Astrocyte of the hippocampus (primary cell): ENCODE data around the gene TCEANC.
"Not testable (repeated sequence)": the region's sequence is repeated elsewhere in the genome, so short reads cannot be mapped to it uniquely, and the experiment has no call there.

ENCODE experiments used
- DNase-seq: peaks from one replicate; pipeline ENCODE4 v3.0.0; 2011; ENCODE audit warnings: low read depth, low spot score

Gene TCEANC

DNA sequence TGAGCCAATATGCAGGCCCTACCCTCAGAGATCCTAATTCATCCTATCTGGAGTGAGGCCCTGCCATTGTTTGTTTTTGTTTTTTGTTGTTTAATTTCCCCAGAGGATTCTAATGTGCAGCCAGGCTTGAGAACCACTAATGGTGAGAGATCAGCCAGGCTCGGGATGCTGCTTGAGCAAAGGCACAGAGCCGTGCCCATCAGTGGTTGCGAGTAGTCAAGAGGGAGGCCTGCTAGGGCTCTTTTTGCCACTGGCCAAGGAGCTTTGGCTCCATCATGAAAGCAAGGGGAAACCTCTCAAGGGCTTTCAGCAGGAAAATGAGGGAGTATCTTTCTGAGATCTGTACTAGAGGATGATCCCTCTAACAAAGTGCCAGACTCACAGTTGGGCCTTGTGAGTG is 2.7 kb downstream of the TCEANC start:
- no peak for DNase-seq

DNA sequence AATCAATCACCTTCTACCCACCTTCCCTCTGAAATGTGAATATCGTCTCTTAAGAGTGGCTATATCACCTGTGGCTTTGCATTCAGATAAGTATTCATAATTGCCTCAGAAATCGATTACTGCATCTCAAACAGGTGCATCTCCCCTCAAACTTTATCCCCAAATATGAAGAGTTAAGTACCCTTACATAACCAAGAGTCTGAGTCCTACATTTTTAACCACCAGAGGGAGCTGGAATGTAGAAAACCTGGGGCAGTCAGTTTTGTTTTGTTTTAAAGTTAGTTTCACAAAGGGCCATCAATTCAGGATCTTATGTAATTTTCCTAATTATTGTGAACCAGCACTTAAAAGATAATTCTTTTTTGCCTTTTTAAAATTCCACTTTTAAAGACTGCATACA is 5.7 kb downstream of the TCEANC start:
- peak; percentile 65 for DNase-seq

DNA sequence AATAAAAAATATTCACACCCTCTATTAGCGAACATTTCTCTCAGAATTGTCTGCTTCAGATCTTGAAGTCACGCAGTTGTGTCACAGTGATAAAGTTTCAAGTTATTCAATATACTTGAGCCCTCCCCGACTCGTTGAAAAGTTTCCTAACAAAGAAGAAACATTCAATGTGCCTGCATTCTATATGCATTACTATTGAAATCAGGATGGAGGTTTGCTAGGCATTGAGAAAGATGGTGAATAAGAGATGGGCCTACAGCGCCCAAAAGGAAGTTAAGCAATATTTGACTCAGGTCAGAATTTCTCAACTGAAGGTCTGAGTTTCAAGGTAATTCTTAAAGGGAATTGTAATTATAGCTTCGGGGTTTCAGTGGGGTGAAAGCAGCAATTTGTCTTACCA is 6.1 kb downstream of the TCEANC start:
- DNase-seq = no peak

- DNase-seq = no peak
Observed at GRCh38 chrX:13661735-13662288, 8.9 kb downstream of the TCEANC start.

- DNase-seq = no peak
Observed at GRCh38 chrX:13662355-13662791, 9.4 kb downstream of the TCEANC start.

DNA sequence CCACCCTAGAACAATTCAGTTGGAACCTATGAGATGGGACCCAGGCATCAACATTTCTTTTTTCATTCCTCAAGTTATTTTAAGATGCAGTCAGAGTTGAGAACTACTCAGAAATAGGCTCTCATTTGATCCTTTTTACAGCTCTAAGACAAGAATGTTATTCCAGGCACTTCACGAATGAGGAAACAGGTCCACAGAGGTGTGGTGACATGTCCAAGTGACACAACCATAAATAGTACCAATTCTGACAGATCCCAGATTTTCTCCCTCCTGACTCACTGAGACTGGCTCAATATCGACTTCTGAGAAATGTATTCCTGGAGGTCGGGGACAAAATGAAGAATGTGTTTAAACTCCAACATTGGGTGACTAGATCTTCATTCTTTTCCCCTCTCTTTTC is 11.1 kb downstream of the TCEANC start:
- no peak for DNase-seq

- no peak for DNase-seq
Observed at GRCh38 chrX:13666836-13667235, 13.9 kb downstream of the TCEANC start.

DNA sequence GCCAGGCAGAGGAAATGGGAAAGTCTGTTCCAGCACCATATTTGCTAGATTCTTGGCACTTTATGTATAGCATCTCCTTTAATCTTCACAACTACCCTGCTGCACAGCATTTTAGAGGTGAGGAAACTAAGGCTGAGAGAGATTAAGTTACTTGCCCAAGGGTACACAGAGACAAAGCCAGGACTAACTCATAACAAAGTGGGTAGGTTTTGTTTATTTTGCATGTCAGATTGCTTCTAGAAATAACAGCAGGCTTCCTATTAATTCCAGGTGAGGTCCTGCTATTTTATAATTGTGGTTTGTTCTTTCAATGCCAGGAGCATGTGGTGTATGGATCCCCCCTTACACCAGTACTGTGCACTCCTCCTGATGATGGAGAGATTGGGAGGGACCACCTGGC is 15.0 kb downstream of the TCEANC start:
- DNase-seq = no peak

GRCh38 chrX:13669246-13669737 is 16.4 kb downstream of the TCEANC start:
- DNase-seq = peak; percentile 95

DNA sequence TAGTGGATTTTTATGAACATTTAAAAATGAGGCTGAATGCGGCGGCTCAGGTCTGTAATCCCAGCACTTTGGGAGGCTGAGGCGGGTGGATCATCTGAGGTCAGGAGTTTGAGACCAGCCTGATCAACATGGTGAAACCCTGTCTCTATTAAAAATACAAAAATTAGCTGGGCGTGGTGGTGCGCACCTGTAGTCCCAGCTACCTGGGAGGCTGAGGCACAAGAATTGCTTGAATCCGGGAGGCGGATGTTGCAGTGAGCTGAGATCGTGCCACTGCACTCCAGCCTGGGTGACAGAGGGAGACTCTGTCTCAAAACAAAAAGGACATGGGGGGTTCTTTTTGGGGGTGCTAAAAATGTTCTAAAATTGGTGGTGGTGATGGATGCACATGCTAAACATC is 16.8 kb downstream of the TCEANC start:
- DNase-seq = not testable (repeated sequence)

GRCh38 chrX:13670197-13670596 is 17.3 kb downstream of the TCEANC start:
- no peak for DNase-seq

DNA sequence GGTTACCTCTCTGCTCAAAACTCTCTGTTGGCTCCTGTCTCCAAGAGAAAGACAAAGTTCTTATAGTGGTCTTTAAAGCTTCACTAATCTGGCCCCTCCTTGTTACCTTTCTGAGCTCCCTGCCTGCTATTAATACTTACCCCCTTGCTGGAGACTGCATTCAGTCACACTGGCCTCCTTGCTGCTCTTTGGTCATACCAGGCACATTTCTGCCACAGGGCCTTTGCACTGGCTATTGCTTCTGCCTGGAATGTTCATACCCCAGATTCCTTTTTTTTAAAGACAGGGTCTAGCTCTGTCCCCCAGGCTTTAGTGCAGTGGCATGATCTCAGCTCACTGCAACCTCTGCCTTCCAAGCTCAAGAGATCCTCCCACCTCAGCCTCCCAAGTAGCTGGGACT is 20.1 kb downstream of the TCEANC start:
- DNase-seq = no peak

- no peak for DNase-seq
Observed at GRCh38 chrX:13676885-13677284, 23.9 kb downstream of the TCEANC start.

DNA sequence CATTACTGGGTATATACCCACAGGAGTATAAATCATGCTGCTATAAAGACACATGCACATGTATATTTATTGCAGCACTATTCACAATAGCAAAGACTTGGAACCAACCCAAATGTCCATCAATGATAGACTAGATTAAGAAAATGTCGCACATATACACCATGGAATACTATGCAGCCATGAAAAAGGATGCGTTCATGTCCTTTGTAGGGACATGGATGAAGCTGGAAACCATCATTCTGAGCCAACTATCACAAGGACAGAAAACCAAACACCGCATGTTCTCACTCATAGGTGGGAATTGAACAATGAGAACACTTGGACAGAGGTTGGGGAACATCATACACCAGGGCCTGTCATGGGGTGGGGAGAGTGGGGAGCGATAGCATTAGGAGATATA is 26.8 kb downstream of the TCEANC start:
- DNase-seq = not testable (repeated sequence)

GRCh38 chrX:13681595-13681994 is 28.7 kb downstream of the TCEANC start:
- no peak for DNase-seq

GRCh38 chrX:13684361-13684760 is 31.4 kb downstream of the TCEANC start:
- DNase-seq = no peak

GRCh38 chrX:13685126-13685763 is 32.3 kb downstream of the TCEANC start:
- peak; percentile 28 for DNase-seq

DNA sequence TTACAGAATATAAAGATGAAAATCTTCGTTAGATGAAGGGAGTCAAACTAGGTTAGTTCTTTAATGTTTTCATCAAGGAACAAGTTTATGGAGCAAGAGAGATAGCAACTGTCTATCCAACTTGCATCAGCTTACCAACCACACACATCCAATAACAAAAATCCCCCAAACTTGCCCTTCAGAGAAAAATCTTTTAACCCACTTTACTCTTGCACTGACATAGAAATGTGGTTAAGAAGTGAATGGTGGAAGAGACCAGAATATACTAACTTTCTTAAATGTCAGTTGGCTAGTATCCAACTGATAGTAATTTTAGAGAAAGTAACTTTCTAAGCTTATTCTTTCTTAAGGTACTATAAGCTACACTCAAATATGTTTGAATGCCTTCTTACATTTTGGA is 34.3 kb downstream of the TCEANC start:
- no peak for DNase-seq

- DNase-seq = no peak
Observed at GRCh38 chrX:13688384-13688957, 35.5 kb downstream of the TCEANC start.

DNA sequence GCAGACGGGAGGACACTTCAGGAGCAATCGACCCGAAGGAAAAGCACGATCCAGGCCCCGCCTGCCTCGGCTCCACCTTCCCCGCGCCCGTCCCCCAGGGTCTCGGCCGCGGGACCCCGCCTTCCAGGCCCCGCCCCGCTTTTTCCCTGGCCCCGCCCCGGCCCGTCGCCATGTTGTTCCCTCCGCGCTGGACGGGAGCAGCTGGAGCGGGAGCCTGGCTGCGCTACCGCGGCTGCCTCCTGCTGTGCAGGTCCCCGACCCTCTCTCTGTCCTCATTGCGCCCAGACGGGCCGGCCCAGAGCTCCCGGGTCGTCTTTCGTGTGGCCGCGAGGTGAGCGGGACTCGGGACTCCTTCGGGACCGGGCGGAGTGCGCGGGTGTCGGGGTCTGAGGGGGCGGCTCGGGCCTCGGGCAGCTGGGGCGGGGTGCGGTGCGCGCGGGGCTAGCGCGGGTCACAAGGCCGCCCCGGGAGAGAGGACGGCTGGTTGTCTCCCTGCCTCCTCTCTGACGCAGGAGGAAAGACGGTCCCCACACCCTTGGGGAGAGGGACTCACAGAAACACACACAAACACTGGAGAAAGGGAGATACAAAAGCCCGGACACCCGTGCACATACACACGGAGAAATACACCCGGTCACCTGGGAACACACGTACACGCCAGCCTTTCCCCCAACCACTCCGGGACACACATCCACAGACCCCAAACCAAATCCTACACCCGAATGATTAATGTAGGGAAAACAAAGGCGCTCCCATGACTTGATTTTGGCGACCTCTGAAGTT is 36.2 kb downstream of the TCEANC start, which contains the start of gene RAB9A:
Gene RAB9A, plus strand, starts transcription at position 171 of the 783 bp plus-strand sequence. CDS start 19,619 bp downstream, outside the sequence.
- DNase-seq = peak; percentile 90

GRCh38 chrX:13689741-13690211 is 36.8 kb downstream of the TCEANC start:
- peak; percentile 28 for DNase-seq

DNA sequence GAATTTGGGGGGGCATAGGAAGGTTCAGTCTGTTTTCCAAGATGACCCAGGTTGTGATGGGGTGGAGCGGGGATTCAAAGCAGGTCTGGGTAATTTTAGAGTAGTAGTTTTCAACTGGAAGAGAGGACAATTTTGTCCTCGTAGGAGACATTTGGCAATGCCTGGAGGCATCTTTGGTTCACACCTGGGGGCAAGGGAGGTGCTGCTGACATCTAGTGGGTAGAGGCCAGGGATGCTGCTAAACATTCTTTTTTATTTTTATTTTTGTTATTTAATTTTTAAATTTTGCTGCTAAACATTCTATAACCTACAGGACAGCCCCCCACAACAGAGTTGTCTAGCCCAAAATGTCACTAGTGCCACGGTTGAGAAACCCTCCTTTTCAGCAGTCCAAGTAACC is 37.9 kb downstream of the TCEANC start:
- no peak for DNase-seq
